ENCODE measurements around the gene MEIOSIN. TPM values are rescaled to one million over a fixed set of nuclear protein-coding genes. Genes with fewer than 3 reads are reported as not detected.
"Not testable (repeated sequence)": the region's sequence is repeated elsewhere in the genome, so short reads cannot be mapped to it uniquely, and the experiment has no call there.

The MEIOSIN gene
- polyA plus RNA-seq (not detected in 3 replicates), polyA minus RNA-seq (not detected in 3 replicates)
- polyA plus RNA-seq (2011; ENCODE audit: low read depth): not detected
- polyA plus RNA-seq (2011; cell fraction: cytosol; rRNA removed): not detected in 2 replicates
- not detected in 2 replicates for polyA plus RNA-seq (2011; cell fraction: nucleus; rRNA removed)
- not detected in 2 replicates for polyA plus RNA-seq (2012; ENCODE audit: low replicate concordance)
- polyA minus RNA-seq (2011; cell fraction: cytosol; rRNA and poly(A)+ RNA removed): not detected
- not detected in 2 replicates for polyA minus RNA-seq (2011; cell fraction: nucleus; rRNA and poly(A)+ RNA removed)

- FAIRE-seq: no peak
- no peak within 1 kb of the TSS for H2AFZ ChIP-seq (ENCODE audit: control insufficient read depth, low read length)
- dilution Hi-C loops (cut with MboI; ENCODE audit: extremely low pct_ligation_motif_present, low sequenced_read_pairs): no loop called here
Measured at GRCh38 chr19:45733160-45733810, at the start of gene MEIOSIN. TSS of gene MEIOSIN (plus strand) at chr19:45733439. CDS start at chr19:45735377, 1,938 bp downstream.

DNA sequence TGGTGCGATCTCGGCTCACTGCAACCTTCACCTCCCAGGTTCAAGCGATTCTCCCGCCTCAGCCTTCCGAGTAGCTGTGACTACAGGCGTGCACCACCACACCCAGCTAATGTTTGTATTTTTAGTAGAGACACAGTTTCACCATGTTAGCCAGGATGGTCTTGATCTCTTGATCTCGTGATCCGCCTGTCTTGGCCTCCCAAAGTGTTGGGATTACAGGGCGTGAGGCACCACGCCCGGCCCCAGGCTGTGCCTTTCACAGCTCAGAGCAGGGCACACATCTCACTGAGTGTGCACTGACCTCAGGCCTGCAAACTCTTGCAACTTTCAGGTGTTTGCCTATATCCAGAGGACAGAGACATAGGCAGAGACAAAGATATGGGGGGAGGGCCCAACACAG lies 48.2 kb upstream of the MEIOSIN start:
- H3K9me3 ChIP-seq (ENCODE audit: control insufficient read depth, low read depth, low read length); dilution Hi-C loops (cut with MboI; ENCODE audit: extremely low pct_ligation_motif_present, low sequenced_read_pairs); H3K4me1 ChIP-seq (ENCODE audit: control insufficient read depth, extremely low read depth, insufficient read depth, low read length); DNase-seq (ENCODE audit: low read depth, low spot score); H4K20me1 ChIP-seq (ENCODE audit: control insufficient read depth, extremely low read depth, insufficient read depth, low read length); H3K4me3 ChIP-seq (ENCODE audit: control insufficient read depth in 2 of 3, extremely low read depth in 1 of 3, insufficient read depth in 2 of 3, low read depth in 1 of 3, low read length in 3 of 3); H3K27me3 ChIP-seq (ENCODE audit: control insufficient read depth, extremely low read depth, insufficient read depth, low read length); FAIRE-seq; H2AFZ ChIP-seq (ENCODE audit: control insufficient read depth, low read length); H3K27ac ChIP-seq (ENCODE audit: control insufficient read depth, insufficient read depth, low read length); H3K9me1 ChIP-seq (ENCODE audit: control insufficient read depth, extremely low read depth, insufficient read depth, low read length); H3K9ac ChIP-seq (ENCODE audit: control insufficient read depth, extremely low read depth, insufficient read depth, low read length); H3K4me2 ChIP-seq (ENCODE audit: control insufficient read depth, extremely low read depth, insufficient read depth, low read depth, low read length): not testable (repeated sequence)
- Histone ChIP-seq H3K79me2 (ENCODE audit: control insufficient read depth, insufficient read depth, low read length) (peaks cover 10% of the 10 kb centered on the region), H3K36me3 (ENCODE audit: control insufficient read depth in 2 of 2, extremely low read depth in 1 of 2, insufficient read depth in 2 of 2, low read length in 2 of 2) (peaks cover 24 to 36% of the 10 kb centered on the region in 2 experiments)

More at GRCh38 chr19:45733160-45733810, at the start of gene MEIOSIN:
- peaks cover 24% of the 10 kb centered on the region for H3K79me2 ChIP-seq (ENCODE audit: control insufficient read depth, insufficient read depth, low read length)
- H3K36me3 ChIP-seq (ENCODE audit: control insufficient read depth in 2 of 2, extremely low read depth in 1 of 2, insufficient read depth in 2 of 2, low read length in 2 of 2): no peaks in the 10 kb centered on the region
- no peak within 1 kb of the TSS for H3K27ac ChIP-seq (ENCODE audit: control insufficient read depth, insufficient read depth, low read length)
- DNase-seq (ENCODE audit: low read depth, low spot score): no peak
- no peak within 1 kb of the TSS for H3K4me3 ChIP-seq (ENCODE audit: control insufficient read depth in 2 of 3, extremely low read depth in 1 of 3, insufficient read depth in 2 of 3, low read depth in 1 of 3, low read length in 3 of 3)
- H3K9me3 ChIP-seq (ENCODE audit: control insufficient read depth, low read depth, low read length): no peaks in the 10 kb centered on the region
- H3K4me1 ChIP-seq (ENCODE audit: control insufficient read depth, extremely low read depth, insufficient read depth, low read length): peaks cover 16% of the 10 kb centered on the region
- H4K20me1 ChIP-seq (ENCODE audit: control insufficient read depth, extremely low read depth, insufficient read depth, low read length): no peaks in the 10 kb centered on the region
- no peak within 1 kb of the TSS for H3K9ac ChIP-seq (ENCODE audit: control insufficient read depth, extremely low read depth, insufficient read depth, low read length)
- no peak for TF ChIP-seq EZH2 (IDR thresholded peaks at IDR 0.05; ENCODE audit: low read length)
- TF ChIP-seq, protein P1, sequence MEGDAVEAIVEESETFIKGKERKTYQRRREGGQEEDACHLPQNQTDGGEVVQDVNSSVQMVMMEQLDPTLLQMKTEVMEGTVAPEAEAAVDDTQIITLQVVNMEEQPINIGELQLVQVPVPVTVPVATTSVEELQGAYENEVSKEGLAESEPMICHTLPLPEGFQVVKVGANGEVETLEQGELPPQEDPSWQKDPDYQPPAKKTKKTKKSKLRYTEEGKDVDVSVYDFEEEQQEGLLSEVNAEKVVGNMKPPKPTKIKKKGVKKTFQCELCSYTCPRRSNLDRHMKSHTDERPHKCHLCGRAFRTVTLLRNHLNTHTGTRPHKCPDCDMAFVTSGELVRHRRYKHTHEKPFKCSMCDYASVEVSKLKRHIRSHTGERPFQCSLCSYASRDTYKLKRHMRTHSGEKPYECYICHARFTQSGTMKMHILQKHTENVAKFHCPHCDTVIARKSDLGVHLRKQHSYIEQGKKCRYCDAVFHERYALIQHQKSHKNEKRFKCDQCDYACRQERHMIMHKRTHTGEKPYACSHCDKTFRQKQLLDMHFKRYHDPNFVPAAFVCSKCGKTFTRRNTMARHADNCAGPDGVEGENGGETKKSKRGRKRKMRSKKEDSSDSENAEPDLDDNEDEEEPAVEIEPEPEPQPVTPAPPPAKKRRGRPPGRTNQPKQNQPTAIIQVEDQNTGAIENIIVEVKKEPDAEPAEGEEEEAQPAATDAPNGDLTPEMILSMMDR (optimal IDR thresholded peaks at IDR 0.05 in 1 of 3, IDR thresholded peaks at IDR 0.05 in 1 of 3, conservative IDR thresholded peaks at IDR 0.05 in 1 of 3; ENCODE audit: extremely low read depth in 1 of 3, insufficient read depth in 2 of 3, low read length in 3 of 3): no peak
- H3K27me3 ChIP-seq (ENCODE audit: control insufficient read depth, extremely low read depth, insufficient read depth, low read length): no peaks in the 10 kb centered on the region
- no peak within 1 kb of the TSS for H3K4me2 ChIP-seq (ENCODE audit: control insufficient read depth, extremely low read depth, insufficient read depth, low read depth, low read length)
- H3K9me1 ChIP-seq (ENCODE audit: control insufficient read depth, extremely low read depth, insufficient read depth, low read length): no peaks in the 10 kb centered on the region

Data from keratinocyte (primary cell).